Calu3 (cell line): ENCODE measurements around the gene TMEM214. TPM values are rescaled to one million over a fixed set of nuclear protein-coding genes. Genes with fewer than 3 reads are reported as not detected.

Source experiments
- BruUV-seq: library from RNA; stranded (reverse); fragments of 400-500 nt; replicated peaks from 2 replicates; lab custom pipeline; 2021; lab: Mats Ljungman, UMichigan
- CTCF ChIA-PET: fragments of 300-600 bp; sonication (Branson Sonifier 250); formaldehyde crosslinking; loops from one replicate; lab custom pipeline; 2022; ENCODE audit warnings: antibody characterized with exemption; lab: Charles Lee
- DNase-seq: peaks from one replicate; pipeline ENCODE4 v3.0.0; 2022
- H3K27ac Mint-ChIP-seq: one replicate; pipeline ENCODE4 v1.8.0; 2022; ENCODE audit warnings: mixed read lengths; ENCODE audit not compliant: unreplicated experiment
- H3K27me3 Mint-ChIP-seq: one replicate; pipeline ENCODE4 v1.8.0; 2022; ENCODE audit warnings: mixed read lengths; ENCODE audit not compliant: unreplicated experiment
- H3K36me3 Mint-ChIP-seq: one replicate; pipeline ENCODE4 v1.8.0; 2022; ENCODE audit warnings: mild to moderate bottlenecking, moderate library complexity, mixed read lengths; ENCODE audit not compliant: insufficient read depth, unreplicated experiment
- H3K4me1 Mint-ChIP-seq: one replicate; pipeline ENCODE4 v1.8.0; 2022; ENCODE audit warnings: mild to moderate bottlenecking, low read depth, mixed read lengths; ENCODE audit not compliant: unreplicated experiment
- H3K4me3 Mint-ChIP-seq: one replicate; pipeline ENCODE4 v1.8.0; 2022; ENCODE audit warnings: mild to moderate bottlenecking, low read depth, moderate library complexity, mixed read lengths; ENCODE audit not compliant: unreplicated experiment
- H3K9me3 Mint-ChIP-seq: one replicate; pipeline ENCODE4 v1.8.0; 2022; ENCODE audit warnings: low read depth, mixed read lengths; ENCODE audit not compliant: unreplicated experiment
- intact Hi-C: fragments of 100-400 bp; cut with micrococcal nuclease; formaldehyde crosslinking; loops from one replicate; pipeline ENCODE4 v1.10.0; 2022; ENCODE audit not compliant: unreplicated experiment
- total RNA-seq: library from RNA; stranded (reverse); gene quantifications from 2 replicates; pipeline ENCODE4 v1.2.3, GENCODE V29; 2022
- TF ChIP-seq, protein P1 (sequence below): fragments of 200-600 bp; IDR thresholded peaks from one replicate; pipeline ENCODE4 v1.8.0; 2022; ENCODE audit warnings: antibody characterized with exemption; ENCODE audit not compliant: unreplicated experiment

TMEM214 gene
- total RNA-seq, 1 experiment from 2014 or later, result 79.6 TPM

DNA sequence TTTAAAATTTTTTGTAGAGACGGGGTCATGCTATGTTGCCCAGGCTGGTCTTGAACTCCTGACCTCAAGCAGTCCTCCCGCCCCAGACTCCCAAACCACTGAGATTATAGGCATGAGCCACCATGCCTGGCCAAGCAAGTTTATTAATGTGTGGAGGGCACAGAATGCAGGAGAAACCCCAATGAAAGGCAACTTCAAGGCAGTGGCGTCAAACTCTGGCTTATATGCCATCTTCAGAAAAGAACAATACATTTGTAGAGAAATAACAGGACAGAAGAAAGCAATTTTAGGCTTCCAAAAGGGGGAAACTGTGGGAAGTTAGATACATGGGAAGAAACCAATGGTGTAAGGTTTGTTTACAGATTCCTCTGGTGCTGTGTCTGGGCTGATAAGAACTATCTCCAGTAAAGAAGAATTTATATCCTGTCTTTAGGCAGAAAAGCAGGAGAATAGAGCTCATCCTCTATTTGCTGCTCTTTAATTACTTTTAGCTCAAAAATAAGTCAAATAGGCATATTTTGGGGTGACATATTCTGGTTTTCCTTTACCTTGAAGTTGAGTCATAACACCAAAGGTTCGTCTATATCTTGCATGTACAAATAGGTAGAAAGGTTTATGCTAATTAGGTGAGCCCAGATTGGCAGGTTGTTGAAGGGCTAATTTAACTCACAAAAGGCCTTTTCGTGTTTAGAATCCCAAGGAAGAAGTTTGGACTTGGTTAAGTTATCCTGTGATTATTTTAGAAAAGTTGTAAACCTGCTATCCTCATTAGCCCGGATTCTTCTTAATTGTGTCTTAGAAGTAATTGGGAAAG lies 26.0 kb upstream of the TMEM214 start:
- Mint-ChIP-seq H3K4me3 (no peak overlapping the region), H3K27me3 (no peaks in the 10 kb centered on the region), H3K9me3 (no peaks in the 10 kb centered on the region), H3K27ac (no peak overlapping the region), H3K36me3 (peaks cover 10% of the 10 kb centered on the region), H3K4me1 (peaks cover 36% of the 10 kb centered on the region)
- TF ChIP-seq, protein P1, sequence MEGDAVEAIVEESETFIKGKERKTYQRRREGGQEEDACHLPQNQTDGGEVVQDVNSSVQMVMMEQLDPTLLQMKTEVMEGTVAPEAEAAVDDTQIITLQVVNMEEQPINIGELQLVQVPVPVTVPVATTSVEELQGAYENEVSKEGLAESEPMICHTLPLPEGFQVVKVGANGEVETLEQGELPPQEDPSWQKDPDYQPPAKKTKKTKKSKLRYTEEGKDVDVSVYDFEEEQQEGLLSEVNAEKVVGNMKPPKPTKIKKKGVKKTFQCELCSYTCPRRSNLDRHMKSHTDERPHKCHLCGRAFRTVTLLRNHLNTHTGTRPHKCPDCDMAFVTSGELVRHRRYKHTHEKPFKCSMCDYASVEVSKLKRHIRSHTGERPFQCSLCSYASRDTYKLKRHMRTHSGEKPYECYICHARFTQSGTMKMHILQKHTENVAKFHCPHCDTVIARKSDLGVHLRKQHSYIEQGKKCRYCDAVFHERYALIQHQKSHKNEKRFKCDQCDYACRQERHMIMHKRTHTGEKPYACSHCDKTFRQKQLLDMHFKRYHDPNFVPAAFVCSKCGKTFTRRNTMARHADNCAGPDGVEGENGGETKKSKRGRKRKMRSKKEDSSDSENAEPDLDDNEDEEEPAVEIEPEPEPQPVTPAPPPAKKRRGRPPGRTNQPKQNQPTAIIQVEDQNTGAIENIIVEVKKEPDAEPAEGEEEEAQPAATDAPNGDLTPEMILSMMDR, result no peak
- intact Hi-C loops, result no loop called here
- BruUV-seq, result no TSS peak
- CTCF ChIA-PET, result no interaction called here
- no peak for DNase-seq

DNA sequence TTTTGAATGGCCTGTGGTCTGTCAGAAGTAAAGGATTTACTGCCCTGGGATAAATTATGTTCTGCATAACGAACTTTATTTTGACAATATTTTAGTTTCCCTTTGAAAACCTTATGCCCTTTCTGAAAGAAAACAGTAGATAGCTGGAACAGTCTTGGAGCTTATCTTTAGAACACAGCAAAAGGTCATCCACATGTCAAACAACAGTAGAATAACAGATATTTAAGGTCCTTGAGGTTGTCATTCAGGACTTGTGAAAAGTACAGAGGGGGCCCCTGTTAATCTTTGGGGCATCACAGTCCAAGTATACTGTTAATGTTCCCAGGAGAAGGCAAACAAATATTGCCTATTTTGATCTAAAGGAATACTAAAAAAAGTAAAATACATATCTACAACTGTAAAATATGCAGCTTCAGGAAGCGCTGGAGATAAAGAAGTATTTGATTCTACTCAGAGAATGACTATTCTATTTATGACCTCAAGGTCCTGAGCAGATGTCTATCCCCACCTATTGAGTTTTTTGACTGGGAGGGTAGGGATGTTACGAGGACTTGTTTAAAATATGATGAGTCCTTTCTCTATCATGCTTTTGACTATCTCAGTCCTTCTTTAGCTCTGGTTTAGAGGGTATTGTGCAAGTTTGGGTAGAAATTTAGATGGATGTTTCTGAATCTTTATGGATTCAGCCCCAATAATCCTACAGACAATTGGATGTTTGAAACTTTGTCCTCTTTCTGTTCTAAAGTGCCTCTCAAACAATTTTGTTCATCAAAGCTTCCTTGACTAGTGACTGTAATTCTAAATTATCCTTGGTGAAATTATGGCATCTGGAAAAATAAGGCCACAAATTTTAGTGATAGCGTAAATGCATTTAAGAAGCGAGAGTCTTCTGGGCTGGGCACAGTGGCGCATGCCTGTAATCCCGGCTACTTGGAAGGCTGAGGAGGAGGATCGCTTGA lies 25.1 kb upstream of the TMEM214 start:
- H3K36me3 Mint-ChIP-seq, result peaks cover 10% of the 10 kb centered on the region
- H3K4me1 Mint-ChIP-seq, result peaks cover 36% of the 10 kb centered on the region
- H3K27me3 Mint-ChIP-seq, result no peaks in the 10 kb centered on the region
- TF ChIP-seq, protein P1, result no peak
- CTCF ChIA-PET, result no interaction called here
- no peak for DNase-seq
- H3K4me3 Mint-ChIP-seq, result no peak overlapping the region
- H3K27ac Mint-ChIP-seq, result no peak overlapping the region
- intact Hi-C loops, result no loop called here
- BruUV-seq, result no TSS peak
- no peaks in the 10 kb centered on the region for H3K9me3 Mint-ChIP-seq

DNA sequence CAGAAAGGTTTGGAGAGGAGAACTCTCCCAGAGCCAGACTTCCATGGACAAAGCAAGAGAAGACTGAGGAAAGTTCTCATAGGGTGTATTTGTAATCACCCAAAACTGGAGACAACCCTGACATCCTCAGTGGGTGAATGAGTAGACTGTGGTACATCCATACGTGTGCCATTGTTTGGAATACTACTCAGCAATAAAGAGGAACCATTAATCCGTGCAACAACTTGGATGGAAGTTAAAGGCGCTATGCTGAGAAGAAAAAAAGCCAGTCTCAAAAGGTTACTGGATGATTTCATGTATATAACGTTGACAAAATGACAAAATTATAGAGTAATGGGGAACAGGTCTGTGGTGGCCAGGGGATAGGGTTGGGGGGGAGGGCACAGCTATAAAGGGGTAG lies 24.1 kb upstream of the TMEM214 start:
- intact Hi-C loops, result no loop called here
- Mint-ChIP-seq H3K4me3 (no peak overlapping the region), H3K27me3 (no peaks in the 10 kb centered on the region), H3K36me3 (peaks cover 10% of the 10 kb centered on the region), H3K4me1 (peaks cover 33% of the 10 kb centered on the region), H3K9me3 (no peaks in the 10 kb centered on the region), H3K27ac (no peak overlapping the region)
- TF ChIP-seq, protein P1, result no peak
- no TSS peak for BruUV-seq
- DNase-seq, result no peak
- CTCF ChIA-PET, result no interaction called here

DNA sequence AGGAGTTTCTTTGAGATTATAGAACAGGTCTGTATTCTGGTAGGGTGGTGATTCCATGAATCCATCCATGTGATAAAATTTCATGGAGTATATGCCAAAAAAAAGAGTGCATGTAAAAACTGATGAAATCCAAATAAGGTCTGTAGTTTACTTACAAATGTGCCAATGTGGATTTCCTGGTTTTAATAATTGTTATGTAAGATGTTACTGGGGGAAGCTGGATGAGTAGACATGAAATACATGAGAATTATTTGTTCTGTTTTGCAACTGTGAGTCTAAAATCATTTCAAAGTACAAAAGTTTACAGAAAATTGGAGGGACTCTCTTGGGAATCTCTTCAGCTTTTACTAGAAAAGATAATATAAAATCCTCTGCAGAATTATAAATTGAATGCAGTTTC lies 23.7 kb upstream of the TMEM214 start:
- no TSS peak for BruUV-seq
- no peaks in the 10 kb centered on the region for H3K27me3 Mint-ChIP-seq
- TF ChIP-seq, protein P1, result no peak
- H3K36me3 Mint-ChIP-seq, result peaks cover 10% of the 10 kb centered on the region
- CTCF ChIA-PET, result no interaction called here
- H3K27ac Mint-ChIP-seq, result no peak overlapping the region
- intact Hi-C loops, result no loop called here
- no peak overlapping the region for H3K4me3 Mint-ChIP-seq
- H3K9me3 Mint-ChIP-seq, result no peaks in the 10 kb centered on the region
- DNase-seq, result no peak
- H3K4me1 Mint-ChIP-seq, result peaks cover 29% of the 10 kb centered on the region
